Neural cell (in vitro differentiated cells): ENCODE results near the gene SLC16A3.

ENCODE experiments used
- CTCF ChIP-seq: fragments of 450-650 bp; IDR thresholded peaks from 2 replicates; pipeline ENCODE4 v1.5.1; 2014; ENCODE audit warnings: antibody characterized with exemption, mild to moderate bottlenecking, moderate library complexity; ENCODE audit not compliant: poor library complexity, severe bottlenecking
- EP300 ChIP-seq: fragments of 450-650 bp; conservative IDR thresholded peaks from 2 replicates; pipeline ENCODE4 v1.6.1; 2014; ENCODE audit warnings: antibody characterized with exemption, mild to moderate bottlenecking, moderate library complexity; ENCODE audit not compliant: poor library complexity, severe bottlenecking
- EZH2 ChIP-seq: fragments of 200-600, 300-800 bp; shearing (Covaris generic), sonication (generic); IDR thresholded peaks from 2 replicates; pipeline ENCODE4 v1.6.1; 2014; ENCODE audit warnings: antibody characterized with exemption, low read length, borderline replicate concordance, mild to moderate bottlenecking; ENCODE audit not compliant: insufficient read depth, poor library complexity, severe bottlenecking
- MXI1 ChIP-seq: fragments of 450-650 bp; conservative IDR thresholded peaks from 2 replicates; pipeline ENCODE4 v1.6.1; 2014; ENCODE audit warnings: antibody characterized with exemption, mild to moderate bottlenecking; ENCODE audit not compliant: poor library complexity, severe bottlenecking
- POLR2AphosphoS5 ChIP-seq: IDR thresholded peaks from 2 replicates; pipeline ENCODE4 v1.6.1; 2012
- RAD21 ChIP-seq: fragments of 450-650 bp; conservative IDR thresholded peaks from 2 replicates; pipeline ENCODE4 v1.6.1; 2014; ENCODE audit warnings: antibody characterized with exemption, mild to moderate bottlenecking, moderate library complexity
- REST ChIP-seq: IDR thresholded peaks from 2 replicates; pipeline ENCODE4 v1.6.1; 2012; ENCODE audit warnings: borderline replicate concordance
- SMC3 ChIP-seq: fragments of 450-650 bp; conservative IDR thresholded peaks from 2 replicates; pipeline ENCODE4 v1.6.1; 2014; ENCODE audit warnings: antibody characterized with exemption, mild to moderate bottlenecking, moderate library complexity; ENCODE audit not compliant: poor library complexity
- TAF1 ChIP-seq: IDR thresholded peaks from 2 replicates; pipeline ENCODE4 v1.6.1; 2012; ENCODE audit warnings: low read depth

- TF ChIP-seq CTCF (no peak), REST (no peak), EZH2 (no peak), MXI1 (no peak), POLR2AphosphoS5 (no peak), EP300 (no peak), RAD21 (no peak), TAF1 (no peak), SMC3 (no peak)
These were observed 52.2 kb downstream of the SLC16A3 start for GRCh38 chr17:82281076-82281475.
